Measurements from ENCODE around the gene BCL6.

BCL6 gene

GRCh38 chr3:187745201-187746058 lies at the start of gene BCL6:
Gene BCL6, minus strand, starts transcription at chr3:187745468. Its CDS starts 11,775 bp downstream, at chr3:187733693.
- DNase-seq = peak; percentile 98

- DNase-seq = no peak
Measured at GRCh38 chr3:187794731-187795130, 49.5 kb upstream of the BCL6 start.

- no peak for DNase-seq
Measured at GRCh38 chr3:187793618-187794017, 48.4 kb upstream of the BCL6 start.

GRCh38 chr3:187792521-187792920 lies 47.3 kb upstream of the BCL6 start:
- DNase-seq = no peak

GRCh38 chr3:187789872-187790271 lies 44.6 kb upstream of the BCL6 start:
- no peak for DNase-seq

- no peak for DNase-seq
Measured at GRCh38 chr3:187788984-187789857, 44.0 kb upstream of the BCL6 start.

GRCh38 chr3:187783098-187783497 lies 37.8 kb upstream of the BCL6 start:
- no peak for DNase-seq

GRCh38 chr3:187782006-187782405 lies 36.7 kb upstream of the BCL6 start:
- no peak for DNase-seq

- no peak for DNase-seq
Measured at GRCh38 chr3:187781001-187781400, 35.7 kb upstream of the BCL6 start.

GRCh38 chr3:187778726-187779125 lies 33.5 kb upstream of the BCL6 start:
- no peak for DNase-seq

- peak; percentile 68 for DNase-seq
Measured at GRCh38 chr3:187777331-187777941, 32.2 kb upstream of the BCL6 start.

GRCh38 chr3:187775549-187775948 lies 30.3 kb upstream of the BCL6 start:
- no peak for DNase-seq

- peak; percentile 13 for DNase-seq
Measured at GRCh38 chr3:187774185-187774789, 29.0 kb upstream of the BCL6 start.

GRCh38 chr3:187773233-187774184 lies 28.2 kb upstream of the BCL6 start:
- DNase-seq = no peak

- peak; percentile 71 for DNase-seq
Measured at GRCh38 chr3:187770224-187770623, 25.0 kb upstream of the BCL6 start.

GRCh38 chr3:187769771-187770170 lies 24.5 kb upstream of the BCL6 start:
- DNase-seq = no peak

GRCh38 chr3:187767266-187768012 lies 22.2 kb upstream of the BCL6 start:
- DNase-seq = no peak

GRCh38 chr3:187765342-187765741 lies 20.1 kb upstream of the BCL6 start:
- no peak for DNase-seq

- DNase-seq = no peak
Measured at GRCh38 chr3:187763850-187764648, 18.8 kb upstream of the BCL6 start.

- no peak for DNase-seq
Measured at GRCh38 chr3:187762792-187763191, 17.5 kb upstream of the BCL6 start.
